Measurements from ENCODE around the gene SMIM23.
"Not testable (repeated sequence)": the region's sequence is repeated elsewhere in the genome, so short reads cannot be mapped to it uniquely, and the experiment has no call there.

The SMIM23 gene

DNA sequence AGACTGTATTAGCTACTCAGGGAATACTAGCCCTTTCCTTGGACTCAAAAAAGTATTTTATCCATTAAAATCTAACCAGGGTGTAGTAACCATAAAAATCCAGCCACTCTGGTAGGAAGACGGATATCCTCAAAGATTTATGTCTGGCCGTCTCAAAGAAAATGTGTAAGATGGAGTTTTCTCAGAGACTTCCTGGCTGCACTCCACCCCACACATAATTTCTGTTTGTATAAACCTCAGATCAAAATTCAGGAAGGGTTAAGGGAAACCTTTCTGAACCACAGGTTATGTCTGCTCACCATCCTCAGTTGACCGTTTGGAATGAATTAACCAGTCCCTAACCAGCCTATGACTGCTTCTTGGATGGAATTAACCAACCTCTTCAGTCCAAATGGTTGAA, 13.8 kb upstream of the SMIM23 start:
- TF ChIP-seq, protein P1, sequence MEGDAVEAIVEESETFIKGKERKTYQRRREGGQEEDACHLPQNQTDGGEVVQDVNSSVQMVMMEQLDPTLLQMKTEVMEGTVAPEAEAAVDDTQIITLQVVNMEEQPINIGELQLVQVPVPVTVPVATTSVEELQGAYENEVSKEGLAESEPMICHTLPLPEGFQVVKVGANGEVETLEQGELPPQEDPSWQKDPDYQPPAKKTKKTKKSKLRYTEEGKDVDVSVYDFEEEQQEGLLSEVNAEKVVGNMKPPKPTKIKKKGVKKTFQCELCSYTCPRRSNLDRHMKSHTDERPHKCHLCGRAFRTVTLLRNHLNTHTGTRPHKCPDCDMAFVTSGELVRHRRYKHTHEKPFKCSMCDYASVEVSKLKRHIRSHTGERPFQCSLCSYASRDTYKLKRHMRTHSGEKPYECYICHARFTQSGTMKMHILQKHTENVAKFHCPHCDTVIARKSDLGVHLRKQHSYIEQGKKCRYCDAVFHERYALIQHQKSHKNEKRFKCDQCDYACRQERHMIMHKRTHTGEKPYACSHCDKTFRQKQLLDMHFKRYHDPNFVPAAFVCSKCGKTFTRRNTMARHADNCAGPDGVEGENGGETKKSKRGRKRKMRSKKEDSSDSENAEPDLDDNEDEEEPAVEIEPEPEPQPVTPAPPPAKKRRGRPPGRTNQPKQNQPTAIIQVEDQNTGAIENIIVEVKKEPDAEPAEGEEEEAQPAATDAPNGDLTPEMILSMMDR (IDR thresholded peaks at IDR 0.05; ENCODE audit: low read depth, low read length, missing control alignments), result no peak
- DNase-seq (ENCODE audit: low read depth), result no peak
- no peak overlapping the region for H3K4me3 ChIP-seq (ENCODE audit: low read depth, low read length)

DNA sequence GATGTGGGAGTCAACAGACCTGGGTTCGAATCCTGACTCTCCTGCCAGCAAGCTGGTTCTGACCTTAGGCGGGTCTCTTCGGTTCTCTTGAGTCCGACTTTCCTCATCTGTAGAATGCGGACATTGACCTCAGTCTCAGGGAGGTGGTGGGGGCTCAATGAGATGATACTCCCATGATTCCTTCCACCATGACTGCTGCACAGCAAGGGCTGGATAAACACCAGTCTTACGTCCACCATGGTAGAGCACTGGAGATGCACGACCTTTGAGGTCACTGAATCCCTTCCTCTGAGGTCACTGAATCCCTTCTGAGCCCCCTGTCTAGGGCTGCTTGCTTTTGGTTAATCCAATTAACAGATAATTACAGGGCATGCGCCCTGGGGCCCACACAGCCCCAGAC, 12.5 kb upstream of the SMIM23 start:
- H3K4me3 ChIP-seq (ENCODE audit: low read depth, low read length), result no peak overlapping the region
- no peak for DNase-seq (ENCODE audit: low read depth)
- TF ChIP-seq, protein P1 (IDR thresholded peaks at IDR 0.05; ENCODE audit: low read depth, low read length, missing control alignments), result no peak

DNA sequence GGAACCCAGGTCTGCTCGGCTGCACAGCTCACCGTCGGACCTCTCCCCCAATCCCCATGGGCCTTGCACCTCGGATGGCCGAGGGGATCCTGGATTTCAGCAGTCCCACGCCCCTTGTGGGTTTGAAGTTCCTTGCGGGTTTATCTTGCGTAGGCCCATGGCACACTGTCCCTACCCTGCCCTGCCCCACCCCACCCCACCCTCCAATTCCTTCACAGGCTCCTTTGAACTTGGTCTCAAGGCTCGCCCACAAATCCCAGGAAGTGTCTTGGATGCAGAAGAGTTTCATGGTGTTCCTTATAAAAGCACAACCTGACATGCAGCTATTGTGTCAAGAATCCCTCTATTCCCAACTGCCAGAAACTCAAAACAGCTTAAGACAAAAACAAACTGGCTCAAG, 11.2 kb upstream of the SMIM23 start:
- no peak for DNase-seq (ENCODE audit: low read depth)
- TF ChIP-seq, protein P1 (IDR thresholded peaks at IDR 0.05; ENCODE audit: low read depth, low read length, missing control alignments), result no peak
- no peak overlapping the region for H3K4me3 ChIP-seq (ENCODE audit: low read depth, low read length)

DNA sequence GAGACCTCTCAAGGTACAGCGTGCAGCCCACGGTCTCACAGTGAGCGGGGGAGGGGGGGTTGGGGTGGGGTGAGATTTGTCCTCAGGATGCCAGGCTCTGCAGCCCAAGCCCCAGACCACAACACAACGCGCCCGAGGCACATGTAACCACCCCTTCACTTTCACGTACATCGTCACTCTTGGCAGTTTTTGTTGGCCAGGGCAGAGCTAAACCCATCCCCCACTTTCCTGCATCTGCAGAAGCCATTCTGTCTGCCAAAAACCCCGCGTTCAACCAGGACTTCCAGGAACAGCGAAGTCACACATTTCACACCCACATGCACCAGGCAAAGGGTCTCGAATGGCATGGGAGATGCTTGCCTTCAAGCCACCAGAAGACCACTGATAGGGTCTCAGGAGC, 9.4 kb upstream of the SMIM23 start:
- DNase-seq (ENCODE audit: low read depth), result no peak
- no peak overlapping the region for H3K4me3 ChIP-seq (ENCODE audit: low read depth, low read length)
- TF ChIP-seq, protein P1 (IDR thresholded peaks at IDR 0.05; ENCODE audit: low read depth, low read length, missing control alignments), result no peak

DNA sequence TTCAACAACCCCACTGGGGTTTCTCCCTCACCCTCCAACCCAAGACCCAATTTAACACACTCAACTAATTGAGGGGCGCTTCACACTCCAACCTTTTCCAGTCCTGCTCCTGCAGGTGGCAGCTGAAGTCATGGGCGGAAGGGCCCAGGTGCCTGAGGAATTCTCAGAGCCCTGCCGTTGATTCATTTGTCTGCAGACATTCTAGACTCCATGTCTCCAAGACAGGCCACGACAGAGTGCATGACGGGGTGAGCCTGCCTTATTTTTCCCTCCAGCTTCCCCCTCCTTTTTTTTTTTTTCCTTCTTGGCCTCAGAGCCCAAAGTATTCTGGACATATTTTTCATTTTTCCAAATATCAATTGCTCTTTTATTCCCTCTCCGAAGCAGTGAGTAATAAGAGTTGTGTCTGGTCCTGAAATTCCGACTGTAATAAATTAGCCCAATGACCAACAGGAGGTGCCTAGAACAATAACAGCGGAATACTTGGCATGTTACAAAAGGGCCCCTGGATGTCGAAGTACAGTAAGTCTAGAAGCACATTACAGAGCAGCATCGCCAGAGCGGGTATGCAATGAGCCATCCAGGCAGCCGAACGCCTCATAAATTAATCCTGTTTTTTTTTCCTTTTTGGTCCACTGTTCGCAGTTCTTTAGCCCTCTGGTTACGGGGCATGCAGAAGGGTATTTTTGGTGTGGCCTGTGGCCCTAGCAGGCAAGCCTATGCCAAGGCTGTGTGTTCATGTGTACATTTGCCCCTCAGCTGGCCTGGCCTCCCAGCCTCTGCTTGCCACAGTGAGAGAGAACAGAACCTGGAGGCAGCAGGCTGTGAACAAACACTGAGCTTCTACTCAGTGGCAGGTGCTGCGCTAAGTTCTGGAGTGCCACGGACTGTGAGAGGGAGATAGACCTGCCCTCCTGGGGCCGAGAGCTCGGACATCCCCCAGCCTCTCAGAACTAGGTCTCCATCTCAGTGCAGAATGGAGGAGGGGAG, 8.6 kb upstream of the SMIM23 start:
- no peak for DNase-seq (ENCODE audit: low read depth)
- TF ChIP-seq, protein P1 (IDR thresholded peaks at IDR 0.05; ENCODE audit: low read depth, low read length, missing control alignments), result no peak
- no peak overlapping the region for H3K4me3 ChIP-seq (ENCODE audit: low read depth, low read length)

DNA sequence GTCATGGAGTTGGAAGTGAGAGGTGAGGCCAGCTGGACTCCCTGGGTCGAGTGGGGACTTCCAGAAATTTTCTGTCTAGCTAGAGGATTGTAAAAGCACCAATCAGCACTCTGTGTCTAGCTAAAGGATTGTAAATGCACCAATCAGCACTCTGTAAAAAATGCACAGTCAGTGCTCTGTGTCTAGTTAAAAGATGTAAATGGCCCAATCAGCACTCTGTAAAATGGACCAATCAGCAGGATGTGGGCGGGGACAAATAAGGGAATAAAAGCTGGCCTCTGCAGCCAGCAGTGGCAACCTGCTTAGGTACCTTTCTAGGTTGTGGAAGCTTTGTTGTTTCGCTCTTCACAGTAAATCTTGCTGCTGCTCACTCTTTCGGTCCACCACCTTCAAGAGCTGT, 3.9 kb upstream of the SMIM23 start:
- not testable (repeated sequence) for H3K4me3 ChIP-seq (ENCODE audit: low read depth, low read length); DNase-seq (ENCODE audit: low read depth)

DNA sequence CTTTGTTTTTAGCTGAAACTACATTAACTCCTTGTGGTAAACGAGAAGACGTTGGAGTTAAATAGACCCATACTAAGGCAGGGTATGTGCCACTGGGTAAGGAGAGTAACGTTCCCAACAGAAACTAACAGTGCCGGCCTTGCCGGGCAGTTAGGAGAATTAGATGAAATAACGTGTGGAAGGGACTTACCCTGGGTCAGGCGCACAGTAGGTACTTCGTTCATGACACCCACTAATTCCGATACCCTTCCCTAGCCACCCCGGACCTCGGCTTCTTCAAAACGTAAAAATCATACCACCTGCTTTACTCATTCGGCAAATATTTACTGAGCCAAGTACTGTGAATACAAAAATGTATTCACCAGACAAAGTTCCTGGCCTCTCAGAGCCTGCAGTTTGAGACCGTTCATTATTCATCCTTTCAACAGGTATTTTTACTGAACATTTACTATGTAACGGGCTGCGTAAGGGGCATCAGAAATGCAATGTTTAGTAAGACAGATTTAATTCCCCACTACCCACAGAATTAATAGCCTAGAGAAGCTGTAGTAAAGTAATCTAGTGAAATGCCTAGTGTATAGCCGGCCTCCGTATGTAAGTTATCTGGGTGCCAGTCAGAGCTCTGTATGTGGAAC, 3.2 kb upstream of the SMIM23 start:
- TF ChIP-seq, protein P1 (IDR thresholded peaks at IDR 0.05; ENCODE audit: low read depth, low read length, missing control alignments), result no peak
- H3K4me3 ChIP-seq (ENCODE audit: low read depth, low read length), result no peak overlapping the region
- DNase-seq (ENCODE audit: low read depth), result no peak
